SK-N-MC (cell line): ENCODE data around the gene PMPCA.

Experiments
- DNase-seq: peaks from one replicate; pipeline ENCODE4 v3.0.0-alpha.2; 2011; ENCODE audit warnings: low read depth, low spot score
- H3K27ac ChIP-seq: fragments of 200-600 bp; sonication (generic); 2 replicates; pipeline ENCODE4 v1.5.1; 2016; ENCODE audit warnings: mixed run types
- H3K36me3 ChIP-seq: fragments of 200-600 bp; sonication (generic); 2 replicates; pipeline ENCODE4 v1.6.1; 2017; ENCODE audit warnings: antibody characterized with exemption, low read length, mixed read lengths; ENCODE audit not compliant: insufficient read depth
- H3K4me3 ChIP-seq: fragments of 200-600 bp; sonication (generic); 2 replicates; pipeline ENCODE4 v1.5.1; 2016
- H3K9ac ChIP-seq: fragments of 200-600 bp; sonication (generic); 2 replicates; pipeline ENCODE4 v1.8.0; 2017; ENCODE audit warnings: mixed run types, mixed read lengths; ENCODE audit not compliant: insufficient read length
- H3K9me3 ChIP-seq: fragments of 200-600 bp; sonication (generic); 2 replicates; pipeline ENCODE4 v1.6.1; 2017; ENCODE audit warnings: low read depth, mild to moderate bottlenecking, antibody characterized with exemption, low read length, moderate library complexity, mixed read lengths
- EZH2 ChIP-seq: fragments of 200-600 bp; sonication (generic); IDR thresholded peaks from one replicate; pipeline ENCODE4 v1.6.1; 2017; ENCODE audit warnings: antibody characterized with exemption
- FOXP2 ChIP-seq: optimal IDR thresholded peaks from 2 replicates; pipeline ENCODE3; 2011; ENCODE audit warnings: mild to moderate bottlenecking, moderate library complexity; ENCODE audit not compliant: insufficient read depth; ENCODE audit errors: extremely low read length, control extremely low read depth
- POLR2AphosphoS5 ChIP-seq: IDR thresholded peaks from 2 replicates; pipeline ENCODE4 v1.6.1; 2012; ENCODE audit warnings: mild to moderate bottlenecking, low read depth, low read length, borderline replicate concordance

The PMPCA gene

GRCh38 chr9:136410500-136411287, at the start of gene PMPCA, which contains the start of gene ENTR1:
Gene PMPCA, plus strand, starts transcription at chr9:136410658. Its CDS starts 11 bp downstream, at chr9:136410669.
Gene ENTR1, minus strand, starts transcription at chr9:136410614. Its CDS starts 217 bp downstream, at chr9:136410397.
- H3K4me3 ChIP-seq: peak within 1 kb of the TSS; percentile 98
- H3K9me3 ChIP-seq: no peaks in the 10 kb centered on the region
- H3K36me3 ChIP-seq: peaks cover 57% of the 10 kb centered on the region
- DNase-seq: peak; percentile 6
- peak within 1 kb of the TSS; percentile 96 for H3K9ac ChIP-seq
- TF ChIP-seq POLR2AphosphoS5 (peak; percentile 96), FOXP2 (no peak), EZH2 (no peak)
- H3K27ac ChIP-seq: peak within 1 kb of the TSS; percentile 77

GRCh38 chr9:136361047-136361753, 49.3 kb upstream of the PMPCA start:
- H3K27ac ChIP-seq: no peak overlapping the region
- H3K36me3 ChIP-seq: no peaks in the 10 kb centered on the region; the same call in 1 of the 2 replicates

GRCh38 chr9:136361754-136362449, 48.6 kb upstream of the PMPCA start:
- H3K9me3 ChIP-seq: no peaks in the 10 kb centered on the region
- H3K9ac ChIP-seq: no peak overlapping the region
- no peak overlapping the region for H3K4me3 ChIP-seq
- no peaks in the 10 kb centered on the region; the same call in 1 of the 2 replicates for H3K36me3 ChIP-seq
- no peak for DNase-seq
- TF ChIP-seq EZH2 (no peak), FOXP2 (no peak), POLR2AphosphoS5 (no peak)
- no peak overlapping the region for H3K27ac ChIP-seq

More at GRCh38 chr9:136361047-136361753, 49.3 kb upstream of the PMPCA start:
- no peak for TF ChIP-seq POLR2AphosphoS5
- no peak for TF ChIP-seq EZH2
- TF ChIP-seq FOXP2: no peak
- H3K9me3 ChIP-seq: no peaks in the 10 kb centered on the region
- H3K4me3 ChIP-seq: no peak overlapping the region
- no peak for DNase-seq
- H3K9ac ChIP-seq: no peak overlapping the region

- no peaks in the 10 kb centered on the region; the same call in 1 of the 2 replicates for H3K36me3 ChIP-seq
- H3K4me3 ChIP-seq: no peak overlapping the region
- no peaks in the 10 kb centered on the region for H3K9me3 ChIP-seq
- TF ChIP-seq FOXP2 (no peak), POLR2AphosphoS5 (no peak), EZH2 (no peak)
- H3K27ac ChIP-seq: no peak overlapping the region
- no peak overlapping the region for H3K9ac ChIP-seq
- DNase-seq: no peak
Observed at GRCh38 chr9:136362450-136362784, 48.0 kb upstream of the PMPCA start.

GRCh38 chr9:136363106-136363948, 47.1 kb upstream of the PMPCA start, which contains the start of gene DNLZ:
Gene DNLZ, minus strand, starts transcription at chr9:136363744. Its CDS starts 30 bp downstream, at chr9:136363714.
- Histone ChIP-seq H3K9ac (peak within 1 kb of the TSS; percentile 72), H3K4me3 (peak within 1 kb of the TSS; percentile 94), H3K27ac (peak within 1 kb of the TSS; percentile 80), H3K9me3 (no peaks in the 10 kb centered on the region), H3K36me3 (no peaks in the 10 kb centered on the region; the same call in 1 of the 2 replicates)
- peak; percentile 51 for DNase-seq
- peak; percentile 87 for TF ChIP-seq POLR2AphosphoS5
- no peak for TF ChIP-seq FOXP2

- Histone ChIP-seq H3K36me3 (no peaks in the 10 kb centered on the region), H3K27ac (no peak overlapping the region)
Observed at GRCh38 chr9:136363949-136364748, 46.3 kb upstream of the PMPCA start.

More at GRCh38 chr9:136363949-136364748, 46.3 kb upstream of the PMPCA start:
- TF ChIP-seq FOXP2 (no peak), POLR2AphosphoS5 (no peak), EZH2 (no peak)
- peak overlapping the region; percentile 94 for H3K4me3 ChIP-seq
- DNase-seq: no peak
- H3K9ac ChIP-seq: peak overlapping the region; percentile 41
- H3K9me3 ChIP-seq: no peaks in the 10 kb centered on the region
